ENCODE results near the gene CDH23.

DNA sequence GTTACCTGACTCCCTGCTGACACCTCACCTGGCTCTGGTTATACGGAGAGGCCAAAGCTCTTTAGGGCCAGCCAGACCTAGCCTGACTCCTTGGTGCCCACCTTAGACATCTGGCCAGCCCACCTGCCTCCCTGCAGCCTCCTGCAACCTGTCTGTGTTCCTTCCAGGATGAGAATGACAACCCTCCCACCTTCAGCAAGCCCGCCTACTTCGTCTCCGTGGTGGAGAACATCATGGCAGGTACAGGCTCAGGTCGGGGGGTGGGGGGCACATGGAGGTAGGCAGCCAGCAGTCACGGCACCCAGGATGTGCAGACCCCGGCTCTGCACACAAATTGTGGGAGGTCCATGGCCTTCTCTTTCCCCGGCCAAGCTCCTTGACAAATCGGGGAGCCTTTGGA, 290.8 kb downstream of the CDH23 start:
- TF ChIP-seq, protein P1, sequence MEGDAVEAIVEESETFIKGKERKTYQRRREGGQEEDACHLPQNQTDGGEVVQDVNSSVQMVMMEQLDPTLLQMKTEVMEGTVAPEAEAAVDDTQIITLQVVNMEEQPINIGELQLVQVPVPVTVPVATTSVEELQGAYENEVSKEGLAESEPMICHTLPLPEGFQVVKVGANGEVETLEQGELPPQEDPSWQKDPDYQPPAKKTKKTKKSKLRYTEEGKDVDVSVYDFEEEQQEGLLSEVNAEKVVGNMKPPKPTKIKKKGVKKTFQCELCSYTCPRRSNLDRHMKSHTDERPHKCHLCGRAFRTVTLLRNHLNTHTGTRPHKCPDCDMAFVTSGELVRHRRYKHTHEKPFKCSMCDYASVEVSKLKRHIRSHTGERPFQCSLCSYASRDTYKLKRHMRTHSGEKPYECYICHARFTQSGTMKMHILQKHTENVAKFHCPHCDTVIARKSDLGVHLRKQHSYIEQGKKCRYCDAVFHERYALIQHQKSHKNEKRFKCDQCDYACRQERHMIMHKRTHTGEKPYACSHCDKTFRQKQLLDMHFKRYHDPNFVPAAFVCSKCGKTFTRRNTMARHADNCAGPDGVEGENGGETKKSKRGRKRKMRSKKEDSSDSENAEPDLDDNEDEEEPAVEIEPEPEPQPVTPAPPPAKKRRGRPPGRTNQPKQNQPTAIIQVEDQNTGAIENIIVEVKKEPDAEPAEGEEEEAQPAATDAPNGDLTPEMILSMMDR (conservative IDR thresholded peaks at IDR 0.05) = no peak
- no peak for TF ChIP-seq EZH2 (IDR thresholded peaks at IDR 0.05; ENCODE audit: low read depth)
